K562 (cell line): ENCODE measurements around the gene CGREF1. TPM values are rescaled to one million over a fixed set of nuclear protein-coding genes. Genes with fewer than 3 reads are reported as not detected.

ENCODE experiments used
- CBX8 ChIP-seq: fragments of 200-600 bp; sonication (generic); IDR thresholded peaks from 2 replicates; pipeline ENCODE4 v1.6.1; 2012; ENCODE audit warnings: borderline replicate concordance, mixed run types, low read depth, mild to moderate bottlenecking, moderate library complexity, mixed read lengths, low read length, control low read depth, inconsistent platforms; ENCODE audit not compliant: poor library complexity, severe bottlenecking; ENCODE audit errors: extremely low read depth
- DMBX1 ChIP-seq: fragments of 250-450 bp; sonication (Bioruptor Pico); IDR thresholded peaks from 2 replicates; pipeline ENCODE4 v1.8.0; 2022; ENCODE audit warnings: inconsistent platforms, mild to moderate bottlenecking, moderate library complexity, borderline replicate concordance
- EP400 ChIP-seq: fragments of 450-650 bp; IDR thresholded peaks from 2 replicates; pipeline ENCODE4 v1.6.1; 2017; ENCODE audit warnings: antibody characterized with exemption, mild to moderate bottlenecking, moderate library complexity
- ERF ChIP-seq: fragments of 450-650 bp; formaldehyde crosslinking; IDR thresholded peaks from 2 replicates; pipeline ENCODE4 v1.4.0; 2020; ENCODE audit warnings: mild to moderate bottlenecking, mixed read lengths
- KAT7 ChIP-seq: sonication (generic); formaldehyde crosslinking; IDR thresholded peaks from 2 replicates; pipeline ENCODE4 v1.8.0; 2022; ENCODE audit warnings: missing genetic modification reagents, mild to moderate bottlenecking, borderline replicate concordance
- MITF ChIP-seq: IDR thresholded peaks from 2 replicates; pipeline ENCODE4 v1.6.1; 2014; ENCODE audit warnings: antibody characterized with exemption
- NCOA6 ChIP-seq: fragments of 450-650 bp; IDR thresholded peaks from 2 replicates; pipeline ENCODE4 v1.6.1; 2017; ENCODE audit warnings: mild to moderate bottlenecking
- POLR2G ChIP-seq: fragments of 200-400 bp; formaldehyde crosslinking; IDR thresholded peaks from 2 replicates; pipeline ENCODE4 v1.6.1; 2017; ENCODE audit warnings: low read depth, mild to moderate bottlenecking, antibody characterized with exemption, low read length, moderate library complexity
- SAFB ChIP-seq: fragments of 200-400 bp; formaldehyde crosslinking; IDR thresholded peaks from 2 replicates; pipeline ENCODE4 v1.6.1; 2017; ENCODE audit warnings: low read depth, low read length, borderline replicate concordance
- ZNF311 ChIP-seq: fragments of 250-450 bp; sonication (Bioruptor Pico); IDR thresholded peaks from 2 replicates; pipeline ENCODE4 v1.4.0; 2020; ENCODE audit warnings: mild to moderate bottlenecking, moderate library complexity
- ZNF512 ChIP-seq: IDR thresholded peaks from 2 replicates; pipeline ENCODE4 v1.6.1; 2016; ENCODE audit warnings: missing genetic modification characterization, missing compliant biosample characterization
- polyA plus RNA-seq, 8 experiments: library from polyadenylated mRNA; depleted of rRNA in 4 of 8; stranded (reverse) in 5 of 8; unstranded in 3 of 8; fragments of >200 nt; fragmentation: Nextera tagmentation in 2 of 8; fragmentation: Illumina TruSeq in 1 of 8; extraction: Ambion mirVana in 2 of 8; extraction: Trizol in 1 of 8; gene quantifications; 2 replicates each; pipeline versions ENCODE4 v1.2.1 to v1.2.3, GENCODE V29; 2011 to 2014; ENCODE audit warnings: inconsistent platforms in 1 of 8, missing spikeins in 1 of 8
- total RNA-seq, 7 experiments: library from RNA; depleted of rRNA in 6 of 7; stranded (reverse); fragments of >200 nt in 6 of 7; fragmentation: Illumina TruSeq in 2 of 7; extraction: Trizol in 2 of 7; gene quantifications; 2 replicates each; pipeline versions ENCODE4 v1.2.1 to v1.2.3, GENCODE V29; 2011 to 2021; ENCODE audit warnings: low replicate concordance in 1 of 7

CGREF1 gene
- total and polyA plus RNA-seq, 9 of the 15 experiments (the other 6 are each of a cell fraction or from before 2014, with no cell fraction given): 0.07 to 0.50 (median 0.37) TPM

DNA sequence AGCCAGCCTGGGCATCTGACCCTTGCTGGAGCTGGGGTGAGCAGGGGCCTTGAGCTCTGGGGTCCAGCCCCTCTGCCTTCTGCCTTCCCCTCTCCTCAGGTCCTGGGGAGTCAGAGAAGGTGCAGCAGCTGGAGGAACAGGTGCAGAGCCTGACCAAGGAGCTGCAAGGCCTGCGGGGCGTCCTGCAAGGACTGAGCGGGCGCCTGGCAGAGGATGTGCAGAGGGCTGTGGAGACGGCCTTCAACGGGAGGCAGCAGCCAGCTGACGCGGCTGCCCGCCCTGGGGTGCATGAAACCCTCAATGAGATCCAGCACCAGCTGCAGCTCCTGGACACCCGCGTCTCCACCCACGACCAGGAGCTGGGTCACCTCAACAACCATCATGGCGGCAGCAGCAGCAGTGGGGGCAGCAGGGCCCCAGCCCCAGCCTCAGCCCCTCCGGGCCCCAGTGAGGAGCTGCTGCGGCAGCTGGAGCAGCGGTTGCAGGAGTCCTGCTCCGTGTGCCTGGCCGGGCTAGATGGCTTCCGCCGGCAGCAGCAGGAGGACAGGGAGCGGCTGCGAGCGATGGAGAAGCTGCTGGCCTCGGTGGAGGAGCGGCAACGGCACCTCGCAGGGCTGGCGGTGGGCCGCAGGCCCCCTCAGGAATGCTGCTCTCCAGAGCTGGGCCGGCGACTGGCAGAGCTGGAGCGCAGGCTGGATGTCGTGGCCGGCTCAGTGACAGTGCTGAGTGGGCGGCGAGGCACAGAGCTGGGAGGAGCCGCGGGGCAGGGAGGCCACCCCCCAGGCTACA is 36.8 kb downstream of the CGREF1 start (continued):
- no peak for TF ChIP-seq MITF
- TF ChIP-seq EP400: no peak
- TF ChIP-seq NCOA6: no peak
- TF ChIP-seq CBX8: no peak
- TF ChIP-seq DMBX1: 0 out of 2 replicates have a peak, but pooled peaks have one; percentile 39
- TF ChIP-seq ERF: 0 out of 2 replicates have a peak, but pooled peaks have one; percentile 47
- TF ChIP-seq ZNF512 (tag): no peak
- TF ChIP-seq SAFB: no peak
- no peak for TF ChIP-seq KAT7 (CRISPR knock-in tag)
- TF ChIP-seq POLR2G: peak; percentile 45; the same call in 1 of the 2 replicates
- TF ChIP-seq ZNF311 (CRISPR knock-in tag): no peak
- TF ChIP-seq, all 486 proteins: peak for 7
